IPS-15b (cell line): Measurements from ENCODE around the gene FDXR.

Experiments
- H3K27me3 ChIP-seq: one replicate; pipeline ENCODE4 v1.6.1; 2013; ENCODE audit warnings: low read length; ENCODE audit not compliant: control insufficient read depth, insufficient read depth
- H3K36me3 ChIP-seq: one replicate; pipeline ENCODE4 v1.6.1; 2013; ENCODE audit warnings: low read length; ENCODE audit not compliant: control insufficient read depth, insufficient read depth
- H3K4me1 ChIP-seq: one replicate; pipeline ENCODE4 v1.6.1; 2013; ENCODE audit warnings: mild to moderate bottlenecking, low read length; ENCODE audit not compliant: control insufficient read depth, insufficient read depth
- H3K4me3 ChIP-seq: one replicate; pipeline ENCODE4 v1.5.1; 2013; ENCODE audit warnings: low read depth, low read length
- H3K9ac ChIP-seq: one replicate; pipeline ENCODE4 v1.6.1; 2013; ENCODE audit warnings: low read depth, mild to moderate bottlenecking, low read length
- H3K9me3 ChIP-seq: one replicate; pipeline ENCODE4 v1.6.1; 2013; ENCODE audit warnings: mild to moderate bottlenecking, low read length; ENCODE audit not compliant: control insufficient read depth, insufficient read depth

Gene FDXR

GRCh38 chr17:74866198-74866835 lies 6.5 kb downstream of the FDXR start:
- Histone ChIP-seq H3K9me3 (no peaks in the 10 kb centered on the region), H3K4me3 (no peak overlapping the region), H3K36me3 (peaks cover 17% of the 10 kb centered on the region), H3K9ac (no peak overlapping the region), H3K4me1 (no peaks in the 10 kb centered on the region), H3K27me3 (peaks cover 5% of the 10 kb centered on the region)

- Histone ChIP-seq H3K27me3 (peaks cover 11% of the 10 kb centered on the region), H3K4me1 (no peaks in the 10 kb centered on the region), H3K9me3 (no peaks in the 10 kb centered on the region), H3K36me3 (peaks cover 15% of the 10 kb centered on the region), H3K4me3 (no peak overlapping the region), H3K9ac (no peak overlapping the region)
These were observed 7.1 kb downstream of the FDXR start for GRCh38 chr17:74865504-74866197.

- no peak overlapping the region for H3K4me3 ChIP-seq
- H3K9ac ChIP-seq, result no peak overlapping the region
- H3K36me3 ChIP-seq, result peaks cover 15% of the 10 kb centered on the region
- no peaks in the 10 kb centered on the region for H3K4me1 ChIP-seq
- H3K9me3 ChIP-seq, result no peaks in the 10 kb centered on the region
- H3K27me3 ChIP-seq, result peaks cover 19% of the 10 kb centered on the region
These were observed 7.9 kb downstream of the FDXR start for GRCh38 chr17:74864866-74865395.

GRCh38 chr17:74864297-74864865 lies 8.4 kb downstream of the FDXR start:
- Histone ChIP-seq H3K4me3 (no peak overlapping the region), H3K9me3 (no peaks in the 10 kb centered on the region), H3K9ac (no peak overlapping the region), H3K4me1 (no peaks in the 10 kb centered on the region), H3K27me3 (peaks cover 21% of the 10 kb centered on the region), H3K36me3 (peaks cover 15% of the 10 kb centered on the region)

GRCh38 chr17:74863420-74864296 lies 9.1 kb downstream of the FDXR start:
- peaks cover 15% of the 10 kb centered on the region for H3K36me3 ChIP-seq
- no peak overlapping the region for H3K9ac ChIP-seq
- no peak overlapping the region for H3K4me3 ChIP-seq
- no peaks in the 10 kb centered on the region for H3K9me3 ChIP-seq
- H3K27me3 ChIP-seq, result peaks cover 28% of the 10 kb centered on the region
- H3K4me1 ChIP-seq, result no peaks in the 10 kb centered on the region

GRCh38 chr17:74862919-74863318 lies 9.9 kb downstream of the FDXR start:
- H3K4me1 ChIP-seq, result no peaks in the 10 kb centered on the region
- no peaks in the 10 kb centered on the region for H3K9me3 ChIP-seq
- no peak overlapping the region for H3K4me3 ChIP-seq
- H3K9ac ChIP-seq, result no peak overlapping the region
- H3K36me3 ChIP-seq, result peaks cover 15% of the 10 kb centered on the region
- H3K27me3 ChIP-seq, result peaks cover 34% of the 10 kb centered on the region

- H3K27me3 ChIP-seq, result peaks cover 40% of the 10 kb centered on the region
- no peaks in the 10 kb centered on the region for H3K9me3 ChIP-seq
- peaks cover 15% of the 10 kb centered on the region for H3K36me3 ChIP-seq
- peak overlapping the region; percentile 33 for H3K4me3 ChIP-seq
- no peak overlapping the region for H3K9ac ChIP-seq
- H3K4me1 ChIP-seq, result no peaks in the 10 kb centered on the region
These were observed 10.5 kb downstream of the FDXR start for GRCh38 chr17:74862108-74862901.

GRCh38 chr17:74861662-74862107 lies 11.1 kb downstream of the FDXR start:
- Histone ChIP-seq H3K9ac (no peak overlapping the region), H3K36me3 (peaks cover 14% of the 10 kb centered on the region), H3K4me1 (no peaks in the 10 kb centered on the region), H3K4me3 (peak overlapping the region; percentile 33), H3K27me3 (peaks cover 47% of the 10 kb centered on the region), H3K9me3 (no peaks in the 10 kb centered on the region)

GRCh38 chr17:74860872-74861661 lies 11.7 kb downstream of the FDXR start:
- H3K4me1 ChIP-seq, result no peaks in the 10 kb centered on the region
- H3K27me3 ChIP-seq, result peaks cover 50% of the 10 kb centered on the region
- peaks cover 12% of the 10 kb centered on the region for H3K36me3 ChIP-seq
- no peaks in the 10 kb centered on the region for H3K9me3 ChIP-seq
- no peak overlapping the region for H3K9ac ChIP-seq
- H3K4me3 ChIP-seq, result peak overlapping the region; percentile 52

GRCh38 chr17:74860229-74860871 lies 12.4 kb downstream of the FDXR start:
- peaks cover 58% of the 10 kb centered on the region for H3K27me3 ChIP-seq

More at GRCh38 chr17:74860229-74860871, 12.4 kb downstream of the FDXR start:
- H3K9ac ChIP-seq, result no peak overlapping the region
- no peaks in the 10 kb centered on the region for H3K4me1 ChIP-seq
- H3K36me3 ChIP-seq, result peaks cover 7% of the 10 kb centered on the region
- H3K4me3 ChIP-seq, result peak overlapping the region; percentile 52
- no peaks in the 10 kb centered on the region for H3K9me3 ChIP-seq
